Measurements from ENCODE around the gene CMC4.

GRCh38 chrX:155027509-155028066 is 43.3 kb downstream of the CMC4 start:
- TF ChIP-seq CEBPB (IDR thresholded peaks at IDR 0.05) (no peak; the same call in 1 of the 2 replicates), TAF1 (IDR thresholded peaks at IDR 0.05; ENCODE audit: low read depth) (no peak), EP300 (IDR thresholded peaks at IDR 0.05; ENCODE audit: borderline replicate concordance) (no peak)
